ENCODE measurements around the gene GRIP2.

The GRIP2 gene

GRCh38 chr3:14538451-14539088 is 1.6 kb downstream of the GRIP2 start:
- no peak for DNase-seq

- peak; percentile 39 for DNase-seq
These were observed 2.3 kb downstream of the GRIP2 start for GRCh38 chr3:14537590-14538450.

GRCh38 chr3:14536837-14537589 is 3.1 kb downstream of the GRIP2 start:
- no peak for DNase-seq

- DNase-seq: no peak
These were observed 3.9 kb downstream of the GRIP2 start for GRCh38 chr3:14536055-14536815.

- DNase-seq: no peak
These were observed 4.5 kb downstream of the GRIP2 start for GRCh38 chr3:14535616-14536015.

- no peak for DNase-seq
These were observed 5.5 kb downstream of the GRIP2 start for GRCh38 chr3:14534516-14535191.

GRCh38 chr3:14533457-14533958 is 6.6 kb downstream of the GRIP2 start:
- no peak for DNase-seq

- DNase-seq: no peak
These were observed 7.3 kb downstream of the GRIP2 start for GRCh38 chr3:14532691-14533456.

- no peak for DNase-seq
These were observed 8.2 kb downstream of the GRIP2 start for GRCh38 chr3:14531856-14532395.

- DNase-seq: no peak
These were observed 12.1 kb downstream of the GRIP2 start for GRCh38 chr3:14528081-14528480.

GRCh38 chr3:14525685-14526631 is 14.2 kb downstream of the GRIP2 start:
- DNase-seq: peak; percentile 14

GRCh38 chr3:14524920-14525660 is 15.1 kb downstream of the GRIP2 start:
- DNase-seq: no peak

GRCh38 chr3:14524311-14524711 is 15.8 kb downstream of the GRIP2 start:
- no peak for DNase-seq

- no peak for DNase-seq
These were observed 16.4 kb downstream of the GRIP2 start for GRCh38 chr3:14523792-14524191.

GRCh38 chr3:14522768-14523167 is 17.4 kb downstream of the GRIP2 start:
- DNase-seq: no peak

- DNase-seq: no peak
These were observed 17.9 kb downstream of the GRIP2 start for GRCh38 chr3:14522129-14522691.

- DNase-seq: no peak
These were observed 18.5 kb downstream of the GRIP2 start for GRCh38 chr3:14521611-14522010.

- DNase-seq: no peak
These were observed 19.2 kb downstream of the GRIP2 start for GRCh38 chr3:14520967-14521366.

GRCh38 chr3:14520149-14520548 is 20.0 kb downstream of the GRIP2 start:
- DNase-seq: no peak

Data from activated CD4-positive, alpha-beta T cell treated with anti-CD3 and anti-CD28 coated beads for 48 hours (primary cell).